Skeletal muscle tissue (tissue), 4 donors: ENCODE results near the gene SLF2. TPM values are rescaled to one million over a fixed set of nuclear protein-coding genes. Genes with fewer than 3 reads are reported as not detected.

Experiments
- H3K27ac ChIP-seq: one replicate; pipeline ENCODE4 v1.7.0; 2013; ENCODE audit warnings: mild to moderate bottlenecking, low read depth, low read length, inconsistent platforms
- H3K27me3 ChIP-seq, 3 donors: one replicate each; pipeline ENCODE4 v1.7.0; 2013; ENCODE audit warnings: low read length in 3 of 3; ENCODE audit not compliant: control insufficient read depth in 3 of 3, insufficient read depth in 3 of 3
- H3K36me3 ChIP-seq, 3 donors: one replicate each; pipeline ENCODE4 v1.7.0; 2013; ENCODE audit warnings: low read length in 3 of 3; ENCODE audit not compliant: control insufficient read depth in 3 of 3, insufficient read depth in 3 of 3
- H3K4me1 ChIP-seq, 3 donors: one replicate each; pipeline ENCODE4 v1.7.0; 2013; ENCODE audit warnings: low read length in 3 of 3, mild to moderate bottlenecking in 3 of 3; ENCODE audit not compliant: control insufficient read depth in 3 of 3, insufficient read depth in 3 of 3
- H3K4me3 ChIP-seq, 3 donors: one replicate each; pipeline ENCODE4 v1.7.0; 2013; ENCODE audit warnings: low read length in 3 of 3
- H3K9ac ChIP-seq, 3 donors: one replicate each; pipeline ENCODE4 v1.7.0; 2013; ENCODE audit warnings: low read length in 3 of 3, mild to moderate bottlenecking in 3 of 3, moderate library complexity in 2 of 3, low read depth in 1 of 3
- H3K9me3 ChIP-seq, 3 donors: one replicate each; pipeline ENCODE4 v1.7.0; 2013; ENCODE audit warnings: low read length in 3 of 3; ENCODE audit not compliant: control insufficient read depth in 3 of 3
- total RNA-seq: library from RNA; depleted of rRNA; stranded (reverse); fragments of >200 nt; gene quantifications from one replicate; pipeline ENCODE4 v1.2.3, GENCODE V29; 2014
- donor health status: Osteomylitis.

Gene SLF2
- total RNA-seq, 1 donor from 2014 or later, result 98.6 TPM

- no peaks in the 10 kb centered on the region for H3K9me3 ChIP-seq
- peak overlapping the region; percentile 45 to 99 (median 86) for H3K9ac ChIP-seq
- H3K27me3 ChIP-seq, result no peaks in the 10 kb centered on the region
- H3K4me3 ChIP-seq, result peak overlapping the region; percentile 42 to 89 (median 85)
- peaks cover 27 to 35% (median 31%) of the 10 kb centered on the region in 3 donors for H3K36me3 ChIP-seq
- peak overlapping the region; percentile 95 for H3K27ac ChIP-seq
- H3K4me1 ChIP-seq, result peaks cover 50 to 62% (median 60%) of the 10 kb centered on the region in 3 donors
Measured at GRCh38 chr10:101001659-101002035, 88.9 kb downstream of the SLF2 start.

- Histone ChIP-seq H3K36me3 (peaks cover 30 to 43% (median 39%) of the 10 kb centered on the region in 3 donors), H3K4me1 (peaks cover 48 to 66% (median 58%) of the 10 kb centered on the region in 3 donors), H3K27ac (peak overlapping the region; percentile 95), H3K4me3 (peak overlapping the region in 2 of 3 donors; percentile 42 to 89), H3K9me3 (no peaks in the 10 kb centered on the region), H3K9ac (peak overlapping the region; percentile 45 to 99 (median 86)), H3K27me3 (no peaks in the 10 kb centered on the region)
Measured at GRCh38 chr10:101002456-101002855, 89.7 kb downstream of the SLF2 start.

GRCh38 chr10:101003639-101004206 is 91.0 kb downstream of the SLF2 start:
- no peaks in the 10 kb centered on the region for H3K9me3 ChIP-seq
- no peak overlapping the region for H3K4me3 ChIP-seq
- H3K27ac ChIP-seq, result peak overlapping the region; percentile 6
- peaks cover 46 to 63% (median 50%) of the 10 kb centered on the region in 3 donors for H3K4me1 ChIP-seq
- H3K27me3 ChIP-seq, result no peaks in the 10 kb centered on the region
- peak overlapping the region in 2 of 3 donors; percentile 20 to 86 for H3K9ac ChIP-seq
- peaks cover 30 to 43% (median 39%) of the 10 kb centered on the region in 3 donors for H3K36me3 ChIP-seq

- H3K27ac ChIP-seq, result no peak overlapping the region
- no peaks in the 10 kb centered on the region for H3K27me3 ChIP-seq
- H3K36me3 ChIP-seq, result peaks cover 30 to 43% (median 39%) of the 10 kb centered on the region in 3 donors
- H3K4me1 ChIP-seq, result peaks cover 43 to 60% (median 44%) of the 10 kb centered on the region in 3 donors
- H3K9me3 ChIP-seq, result no peaks in the 10 kb centered on the region
- no peak overlapping the region for H3K4me3 ChIP-seq
- peak overlapping the region in 1 of 3 donors; percentile 54 for H3K9ac ChIP-seq
Measured at GRCh38 chr10:101005361-101005760, 92.6 kb downstream of the SLF2 start.

- Histone ChIP-seq H3K27me3 (no peaks in the 10 kb centered on the region), H3K9me3 (no peaks in the 10 kb centered on the region), H3K36me3 (peaks cover 30 to 43% (median 39%) of the 10 kb centered on the region in 3 donors), H3K4me3 (no peak overlapping the region), H3K9ac (no peak overlapping the region), H3K4me1 (peaks cover 36 to 55% (median 37%) of the 10 kb centered on the region in 3 donors), H3K27ac (no peak overlapping the region)
Measured at GRCh38 chr10:101005869-101006567, 93.3 kb downstream of the SLF2 start.

- H3K9ac ChIP-seq, result peak overlapping the region in 1 of 3 donors; percentile 45
- peaks cover 30 to 43% (median 39%) of the 10 kb centered on the region in 3 donors for H3K36me3 ChIP-seq
- no peaks in the 10 kb centered on the region for H3K27me3 ChIP-seq
- H3K4me3 ChIP-seq, result no peak overlapping the region
- peaks cover 30 to 48% (median 31%) of the 10 kb centered on the region in 3 donors for H3K4me1 ChIP-seq
- H3K27ac ChIP-seq, result no peak overlapping the region
- no peaks in the 10 kb centered on the region for H3K9me3 ChIP-seq
Measured at GRCh38 chr10:101006593-101007098, 93.9 kb downstream of the SLF2 start.

- Histone ChIP-seq H3K9ac (peak overlapping the region in 1 of 3 donors; percentile 45), H3K27me3 (no peaks in the 10 kb centered on the region), H3K36me3 (peaks cover 30 to 43% (median 39%) of the 10 kb centered on the region in 3 donors), H3K4me1 (peaks cover 24 to 45% (median 28%) of the 10 kb centered on the region in 3 donors), H3K9me3 (no peaks in the 10 kb centered on the region), H3K4me3 (no peak overlapping the region), H3K27ac (no peak overlapping the region)
Measured at GRCh38 chr10:101007099-101007711, 94.4 kb downstream of the SLF2 start.

GRCh38 chr10:101007915-101008822 is 95.4 kb downstream of the SLF2 start:
- H3K27ac ChIP-seq, result no peak overlapping the region
- H3K4me1 ChIP-seq, result peaks cover 24 to 43% (median 29%) of the 10 kb centered on the region in 3 donors
- no peaks in the 10 kb centered on the region for H3K9me3 ChIP-seq
- no peak overlapping the region for H3K4me3 ChIP-seq
- peak overlapping the region in 1 of 3 donors; percentile 54 for H3K9ac ChIP-seq
- H3K27me3 ChIP-seq, result no peaks in the 10 kb centered on the region
- peaks cover 24 to 37% (median 31%) of the 10 kb centered on the region in 3 donors for H3K36me3 ChIP-seq

GRCh38 chr10:101008823-101009423 is 96.2 kb downstream of the SLF2 start:
- Histone ChIP-seq H3K4me1 (peaks cover 22 to 41% (median 23%) of the 10 kb centered on the region in 3 donors), H3K27me3 (no peaks in the 10 kb centered on the region), H3K36me3 (peaks cover 19 to 31% (median 24%) of the 10 kb centered on the region in 3 donors), H3K4me3 (no peak overlapping the region), H3K9ac (peak overlapping the region in 1 of 3 donors; percentile 33), H3K9me3 (no peaks in the 10 kb centered on the region), H3K27ac (no peak overlapping the region)
